Nephron (organoid): ENCODE results near the gene SIM2.
A peak's percentile ranks its signal among the peaks of the same experiment; 100 is the strongest.

Source experiments
- H3K27ac Mint-ChIP-seq, 3 experiments: 2 replicates each; pipeline ENCODE4 v1.8.0; 2020; ENCODE audit warnings: mixed read lengths in 3 of 3, mild to moderate bottlenecking in 2 of 3, moderate library complexity in 1 of 3
- H3K27me3 Mint-ChIP-seq: 2 replicates; pipeline ENCODE4 v1.8.0; 2021; ENCODE audit warnings: low read depth, mild to moderate bottlenecking, moderate library complexity, mixed read lengths
- H3K36me3 Mint-ChIP-seq: 2 replicates; pipeline ENCODE4 v1.8.0; 2020; ENCODE audit warnings: low read depth, mixed read lengths
- H3K4me1 Mint-ChIP-seq: 2 replicates; pipeline ENCODE4 v1.8.0; 2020; ENCODE audit warnings: mixed read lengths
- H3K4me3 Mint-ChIP-seq, 3 experiments: 2 replicates each; pipeline ENCODE4 v1.8.0; 2020; ENCODE audit warnings: mild to moderate bottlenecking in 3 of 3, mixed read lengths in 3 of 3, moderate library complexity in 2 of 3
- H3K9me3 Mint-ChIP-seq: 2 replicates; pipeline ENCODE4 v1.8.0; 2020; ENCODE audit warnings: mixed read lengths
- CTCF ChIP-seq, 3 experiments: fragments of 200-600 bp; sonication (generic); IDR thresholded peaks; one replicate each; pipeline ENCODE4 v1.5.0; 2021; ENCODE audit warnings: antibody characterized with exemption in 3 of 3; ENCODE audit not compliant: unreplicated experiment in 3 of 3

Gene SIM2

GRCh38 chr21:36694031-36694515 lies 4.8 kb upstream of the SIM2 start:
- Mint-ChIP-seq H3K36me3 (no peaks in the 10 kb centered on the region), H3K4me3 (peak overlapping the region; percentile 10 to 64 (median 58)), H3K9me3 (peaks cover 3% of the 10 kb centered on the region), H3K27ac (peak overlapping the region in 1 of 3 experiments; percentile 10), H3K27me3 (peaks cover 97% of the 10 kb centered on the region), H3K4me1 (peaks cover 31% of the 10 kb centered on the region)
- TF ChIP-seq CTCF (IDR thresholded peaks at IDR 0.05; ENCODE audit: unreplicated experiment in 3 of 3): no peak

GRCh38 chr21:36694593-36695282 lies 4.2 kb upstream of the SIM2 start:
- Mint-ChIP-seq H3K4me3 (peak overlapping the region in 1 of 3 experiments; percentile 1), H3K9me3 (peaks cover 3% of the 10 kb centered on the region), H3K4me1 (peaks cover 31% of the 10 kb centered on the region), H3K27me3 (peaks cover 97% of the 10 kb centered on the region), H3K27ac (no peak overlapping the region), H3K36me3 (no peaks in the 10 kb centered on the region)
- no peak for TF ChIP-seq CTCF (IDR thresholded peaks at IDR 0.05; ENCODE audit: unreplicated experiment in 3 of 3)

- Mint-ChIP-seq H3K9me3 (peaks cover 3% of the 10 kb centered on the region), H3K4me1 (peaks cover 34% of the 10 kb centered on the region), H3K27ac (peak overlapping the region in 1 of 3 experiments; percentile 81), H3K27me3 (peaks cover 97% of the 10 kb centered on the region), H3K36me3 (no peaks in the 10 kb centered on the region), H3K4me3 (peak overlapping the region in 2 of 3 experiments; percentile 1 to 3)
- no peak for TF ChIP-seq CTCF (IDR thresholded peaks at IDR 0.05; ENCODE audit: unreplicated experiment in 3 of 3)
These were observed 3.7 kb upstream of the SIM2 start for GRCh38 chr21:36695283-36695634.

GRCh38 chr21:36695671-36696389 lies 3.1 kb upstream of the SIM2 start:
- H3K27me3 Mint-ChIP-seq: peaks cover 97% of the 10 kb centered on the region

GRCh38 chr21:36696390-36697059 lies 2.4 kb upstream of the SIM2 start:
- H3K4me3 Mint-ChIP-seq: peak overlapping the region; percentile 38 to 67 (median 66)
- peak overlapping the region in 1 of 3 experiments; percentile 81 for H3K27ac Mint-ChIP-seq
- no peak for TF ChIP-seq CTCF (IDR thresholded peaks at IDR 0.05; ENCODE audit: unreplicated experiment in 3 of 3)
- peaks cover 40% of the 10 kb centered on the region for H3K4me1 Mint-ChIP-seq
- H3K27me3 Mint-ChIP-seq: peaks cover 97% of the 10 kb centered on the region
- peaks cover 3% of the 10 kb centered on the region for H3K9me3 Mint-ChIP-seq
- no peaks in the 10 kb centered on the region for H3K36me3 Mint-ChIP-seq

More at GRCh38 chr21:36695671-36696389, 3.1 kb upstream of the SIM2 start:
- Mint-ChIP-seq H3K9me3 (peaks cover 3% of the 10 kb centered on the region), H3K4me3 (peak overlapping the region; percentile 38 to 67 (median 60)), H3K36me3 (no peaks in the 10 kb centered on the region), H3K27ac (peak overlapping the region in 1 of 3 experiments; percentile 81), H3K4me1 (peaks cover 39% of the 10 kb centered on the region)
- TF ChIP-seq CTCF (IDR thresholded peaks at IDR 0.05; ENCODE audit: unreplicated experiment in 3 of 3): no peak
